KG1 (cell line): ENCODE measurements around the gene CDCP1.
"Not testable (repeated sequence)": the region's sequence is repeated elsewhere in the genome, so short reads cannot be mapped to it uniquely, and the experiment has no call there.

Experiments
- DNase-seq: peaks from one replicate; lab custom pipeline; 2025; lab: John Stamatoyannopoulos, UW

CDCP1 gene

GRCh38 chr3:45084361-45084760 is 61.8 kb downstream of the CDCP1 start:
- no peak for DNase-seq

- DNase-seq = no peak
Observed at GRCh38 chr3:45083023-45083422, 63.2 kb downstream of the CDCP1 start.

GRCh38 chr3:45082142-45082538 is 64.0 kb downstream of the CDCP1 start:
- no peak for DNase-seq

GRCh38 chr3:45081506-45082141 is 64.6 kb downstream of the CDCP1 start:
- no peak for DNase-seq

- DNase-seq = no peak
Observed at GRCh38 chr3:45080824-45081223, 65.4 kb downstream of the CDCP1 start.

GRCh38 chr3:45079715-45080114 is 66.5 kb downstream of the CDCP1 start:
- no peak for DNase-seq

GRCh38 chr3:45078910-45079522 is 67.2 kb downstream of the CDCP1 start:
- DNase-seq = no peak

GRCh38 chr3:45078256-45078655 is 67.9 kb downstream of the CDCP1 start:
- DNase-seq = not testable (repeated sequence)

- DNase-seq = no peak
Observed at GRCh38 chr3:45075821-45076625, 70.2 kb downstream of the CDCP1 start.

- DNase-seq = no peak
Observed at GRCh38 chr3:45071075-45071474, 75.1 kb downstream of the CDCP1 start.

- DNase-seq = no peak
Observed at GRCh38 chr3:45067941-45068340, 78.2 kb downstream of the CDCP1 start.

- DNase-seq = no peak
Observed at GRCh38 chr3:45067486-45067885, 78.7 kb downstream of the CDCP1 start.

- no peak for DNase-seq
Observed at GRCh38 chr3:45066109-45066801, 79.9 kb downstream of the CDCP1 start.

GRCh38 chr3:45065373-45065720 is 80.8 kb downstream of the CDCP1 start:
- DNase-seq = no peak

- DNase-seq = peak; percentile 29
Observed at GRCh38 chr3:45064512-45065372, 81.4 kb downstream of the CDCP1 start.

GRCh38 chr3:45062697-45063070 is 83.5 kb downstream of the CDCP1 start:
- no peak for DNase-seq

GRCh38 chr3:45060165-45060892 is 85.8 kb downstream of the CDCP1 start:
- no peak for DNase-seq

- DNase-seq = no peak
Observed at GRCh38 chr3:45059132-45059531, 87.0 kb downstream of the CDCP1 start.

GRCh38 chr3:45057557-45057956 is 88.6 kb downstream of the CDCP1 start:
- DNase-seq = no peak

GRCh38 chr3:45056608-45057301 is 89.4 kb downstream of the CDCP1 start:
- DNase-seq = no peak
